Measurements from ENCODE around the gene SCAF8. TPM values are rescaled to one million over a fixed set of nuclear protein-coding genes. Genes with fewer than 3 reads are reported as not detected.

SCAF8 gene
- total RNA-seq, 1 donor = 40.5 TPM

GRCh38 chr6:154835307-154835706, 102.1 kb downstream of the SCAF8 start:
- no peaks in the 10 kb centered on the region for H3K27me3 ChIP-seq (ENCODE audit: insufficient read depth, low read length)
- H3K36me3 ChIP-seq (ENCODE audit: insufficient read depth, low read length) = peaks cover 27% of the 10 kb centered on the region
- TF ChIP-seq CTCF (IDR thresholded peaks at IDR 0.05; ENCODE audit: extremely low read depth, low read depth, low read length) = no peak
- no peaks in the 10 kb centered on the region for H3K4me1 ChIP-seq (ENCODE audit: insufficient read depth, low read length)
- no peak overlapping the region for H3K27ac ChIP-seq (ENCODE audit: low read depth, low read length)
- H3K4me3 ChIP-seq (ENCODE audit: insufficient read depth, low read length) = no peak overlapping the region
- peaks cover 8% of the 10 kb centered on the region for H4K20me1 ChIP-seq (ENCODE audit: insufficient read depth, low read length)
- no peak overlapping the region for H3K4me2 ChIP-seq (ENCODE audit: insufficient read depth, low read length)
- H3K79me2 ChIP-seq (ENCODE audit: insufficient read depth, low read length) = peaks cover 63% of the 10 kb centered on the region
- H3K9me3 ChIP-seq (ENCODE audit: low read depth, low read length) = no peaks in the 10 kb centered on the region
- no peak for DNase-seq (ENCODE audit: insufficient read length, low spot score, missing footprints)
- no peak overlapping the region for H2AFZ ChIP-seq (ENCODE audit: low read length)

GRCh38 chr6:154839546-154839945, 106.3 kb downstream of the SCAF8 start:
- Histone ChIP-seq H3K27ac (ENCODE audit: low read depth, low read length) (no peak overlapping the region), H3K27me3 (ENCODE audit: insufficient read depth, low read length) (no peaks in the 10 kb centered on the region), H3K4me3 (ENCODE audit: insufficient read depth, low read length) (no peak overlapping the region), H3K36me3 (ENCODE audit: insufficient read depth, low read length) (peaks cover 4% of the 10 kb centered on the region), H3K79me2 (ENCODE audit: insufficient read depth, low read length) (peaks cover 69% of the 10 kb centered on the region), H2AFZ (ENCODE audit: low read length) (no peak overlapping the region), H3K4me1 (ENCODE audit: insufficient read depth, low read length) (no peaks in the 10 kb centered on the region), H4K20me1 (ENCODE audit: insufficient read depth, low read length) (peaks cover 15% of the 10 kb centered on the region), H3K4me2 (ENCODE audit: insufficient read depth, low read length) (no peak overlapping the region), H3K9me3 (ENCODE audit: low read depth, low read length) (no peaks in the 10 kb centered on the region)
- DNase-seq (ENCODE audit: insufficient read length, low spot score, missing footprints) = no peak
- TF ChIP-seq CTCF (IDR thresholded peaks at IDR 0.05; ENCODE audit: extremely low read depth, low read depth, low read length) = no peak

- Histone ChIP-seq H3K36me3 (ENCODE audit: insufficient read depth, low read length) (peaks cover 4% of the 10 kb centered on the region), H2AFZ (ENCODE audit: low read length) (no peak overlapping the region), H4K20me1 (ENCODE audit: insufficient read depth, low read length) (peaks cover 16% of the 10 kb centered on the region), H3K9me3 (ENCODE audit: low read depth, low read length) (no peaks in the 10 kb centered on the region), H3K4me1 (ENCODE audit: insufficient read depth, low read length) (no peaks in the 10 kb centered on the region), H3K27ac (ENCODE audit: low read depth, low read length) (no peak overlapping the region), H3K4me2 (ENCODE audit: insufficient read depth, low read length) (no peak overlapping the region), H3K27me3 (ENCODE audit: insufficient read depth, low read length) (no peaks in the 10 kb centered on the region), H3K4me3 (ENCODE audit: insufficient read depth, low read length) (no peak overlapping the region), H3K79me2 (ENCODE audit: insufficient read depth, low read length) (peaks cover 70% of the 10 kb centered on the region)
- no peak for DNase-seq (ENCODE audit: insufficient read length, low spot score, missing footprints)
- TF ChIP-seq CTCF (IDR thresholded peaks at IDR 0.05; ENCODE audit: extremely low read depth, low read depth, low read length) = no peak
Measured at GRCh38 chr6:154840363-154840762, 107.1 kb downstream of the SCAF8 start.

- Histone ChIP-seq H3K27ac (ENCODE audit: low read depth, low read length) (no peak overlapping the region), H3K4me2 (ENCODE audit: insufficient read depth, low read length) (no peak overlapping the region), H2AFZ (ENCODE audit: low read length) (no peak overlapping the region), H3K4me3 (ENCODE audit: insufficient read depth, low read length) (no peak overlapping the region), H4K20me1 (ENCODE audit: insufficient read depth, low read length) (peaks cover 21% of the 10 kb centered on the region), H3K27me3 (ENCODE audit: insufficient read depth, low read length) (no peaks in the 10 kb centered on the region), H3K4me1 (ENCODE audit: insufficient read depth, low read length) (no peaks in the 10 kb centered on the region), H3K79me2 (ENCODE audit: insufficient read depth, low read length) (peaks cover 71% of the 10 kb centered on the region), H3K9me3 (ENCODE audit: low read depth, low read length) (no peaks in the 10 kb centered on the region), H3K36me3 (ENCODE audit: insufficient read depth, low read length) (peaks cover 4% of the 10 kb centered on the region)
- DNase-seq (ENCODE audit: insufficient read length, low spot score, missing footprints) = no peak
- no peak for TF ChIP-seq CTCF (IDR thresholded peaks at IDR 0.05; ENCODE audit: extremely low read depth, low read depth, low read length)
Measured at GRCh38 chr6:154841109-154841508, 107.9 kb downstream of the SCAF8 start.
